Loucy (cell line): ENCODE results near the gene SPATA20.

ENCODE experiments used
- H2AFZ ChIP-seq: fragments of 200-600 bp; sonication (generic); 2 replicates; pipeline ENCODE4 v1.6.0; 2016; ENCODE audit warnings: antibody characterized with exemption, mild to moderate bottlenecking, low read length, moderate library complexity
- H3F3A ChIP-seq: fragments of 200-600 bp; 2 replicates; pipeline ENCODE4 v1.6.0; 2016; ENCODE audit warnings: antibody characterized with exemption, low read depth, mild to moderate bottlenecking
- H3K27me3 ChIP-seq: fragments of 200-600 bp; sonication (generic); 2 replicates; pipeline ENCODE4 v1.6.1; 2014; ENCODE audit warnings: low read length, mild to moderate bottlenecking; ENCODE audit not compliant: insufficient read depth, poor library complexity, severe bottlenecking
- H3K36me3 ChIP-seq: fragments of 200-600 bp; sonication (generic); 2 replicates; pipeline ENCODE4 v1.6.1; 2016; ENCODE audit warnings: low read length; ENCODE audit not compliant: insufficient read depth
- H3K4me1 ChIP-seq: fragments of 200-600 bp; sonication (generic); 2 replicates; pipeline ENCODE4 v1.5.1; 2014; ENCODE audit warnings: low read length, mild to moderate bottlenecking; ENCODE audit not compliant: insufficient read depth, poor library complexity, severe bottlenecking
- H3K4me2 ChIP-seq: fragments of 200-600 bp; sonication (generic); 2 replicates; pipeline ENCODE4 v1.6.0; 2014; ENCODE audit warnings: antibody characterized with exemption, low read length, low read depth, mild to moderate bottlenecking; ENCODE audit not compliant: poor library complexity, severe bottlenecking
- H3K4me3 ChIP-seq: fragments of 200-600 bp; sonication (generic); 2 replicates; pipeline ENCODE4 v1.5.1; 2014; ENCODE audit warnings: low read length, mild to moderate bottlenecking, mixed read lengths; ENCODE audit not compliant: poor library complexity, severe bottlenecking
- H3K79me2 ChIP-seq: fragments of 200-600 bp; sonication (generic); 2 replicates; pipeline ENCODE4 v1.6.1; 2014; ENCODE audit warnings: low read length; ENCODE audit not compliant: insufficient read depth
- H3K9ac ChIP-seq: fragments of 200-600 bp; sonication (generic); 2 replicates; pipeline ENCODE4 v1.6.0; 2014; ENCODE audit warnings: mild to moderate bottlenecking, low read depth, low read length, moderate library complexity; ENCODE audit not compliant: poor library complexity, severe bottlenecking
- H3K9me2 ChIP-seq: fragments of 200-600 bp; sonication (generic); replicated peaks from 2 replicates; pipeline ENCODE4 v1.6.1; 2016; ENCODE audit warnings: low read depth, low read length, mixed read lengths
- H3K9me3 ChIP-seq: fragments of 200-600 bp; sonication (generic); 2 replicates; pipeline ENCODE4 v1.6.1; 2014; ENCODE audit warnings: mild to moderate bottlenecking, antibody characterized with exemption, low read length, low read depth; ENCODE audit not compliant: insufficient read depth
- H4K20me1 ChIP-seq: fragments of 200-600 bp; sonication (generic); 2 replicates; pipeline ENCODE4 v1.6.0; 2014; ENCODE audit warnings: antibody characterized with exemption, low read length, mild to moderate bottlenecking; ENCODE audit not compliant: insufficient read depth, poor library complexity, severe bottlenecking
- EZH2phosphoT487 ChIP-seq: fragments of 200-600 bp; IDR thresholded peaks from 2 replicates; pipeline ENCODE4 v1.6.1; 2018; ENCODE audit warnings: antibody characterized with exemption, mild to moderate bottlenecking, moderate library complexity, borderline replicate concordance
- TF ChIP-seq, protein P1 (sequence below): fragments of 200-600 bp; sonication (generic); conservative IDR thresholded peaks from 2 replicates; pipeline ENCODE4 v1.5.1; 2014; ENCODE audit warnings: mild to moderate bottlenecking, antibody characterized with exemption, low read length

SPATA20 gene

DNA sequence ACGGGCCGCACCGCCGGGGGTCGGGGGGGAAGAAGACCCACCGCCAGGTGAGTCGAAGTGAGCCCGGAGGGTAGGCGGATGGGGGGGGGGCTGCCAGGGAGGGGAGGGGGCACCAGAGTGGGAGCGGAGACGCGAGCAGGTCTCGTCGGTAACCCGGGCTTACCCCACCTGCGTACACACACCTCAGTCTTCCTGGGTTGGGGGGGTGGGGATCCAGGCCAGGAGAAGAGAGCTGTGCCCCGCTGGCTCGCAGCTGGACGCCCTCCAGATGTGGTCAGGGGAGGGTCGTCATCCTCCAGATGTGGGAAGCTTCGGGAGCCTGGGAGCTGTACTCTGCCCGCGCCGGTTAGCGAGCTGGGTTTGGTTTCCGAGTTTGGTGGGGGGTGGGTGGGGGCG, 14.8 kb downstream of the SPATA20 start:
- Histone ChIP-seq H3K9ac (no peak overlapping the region), H3K4me3 (peak overlapping the region; percentile 66), H3K9me3 (no peaks in the 10 kb centered on the region)

DNA sequence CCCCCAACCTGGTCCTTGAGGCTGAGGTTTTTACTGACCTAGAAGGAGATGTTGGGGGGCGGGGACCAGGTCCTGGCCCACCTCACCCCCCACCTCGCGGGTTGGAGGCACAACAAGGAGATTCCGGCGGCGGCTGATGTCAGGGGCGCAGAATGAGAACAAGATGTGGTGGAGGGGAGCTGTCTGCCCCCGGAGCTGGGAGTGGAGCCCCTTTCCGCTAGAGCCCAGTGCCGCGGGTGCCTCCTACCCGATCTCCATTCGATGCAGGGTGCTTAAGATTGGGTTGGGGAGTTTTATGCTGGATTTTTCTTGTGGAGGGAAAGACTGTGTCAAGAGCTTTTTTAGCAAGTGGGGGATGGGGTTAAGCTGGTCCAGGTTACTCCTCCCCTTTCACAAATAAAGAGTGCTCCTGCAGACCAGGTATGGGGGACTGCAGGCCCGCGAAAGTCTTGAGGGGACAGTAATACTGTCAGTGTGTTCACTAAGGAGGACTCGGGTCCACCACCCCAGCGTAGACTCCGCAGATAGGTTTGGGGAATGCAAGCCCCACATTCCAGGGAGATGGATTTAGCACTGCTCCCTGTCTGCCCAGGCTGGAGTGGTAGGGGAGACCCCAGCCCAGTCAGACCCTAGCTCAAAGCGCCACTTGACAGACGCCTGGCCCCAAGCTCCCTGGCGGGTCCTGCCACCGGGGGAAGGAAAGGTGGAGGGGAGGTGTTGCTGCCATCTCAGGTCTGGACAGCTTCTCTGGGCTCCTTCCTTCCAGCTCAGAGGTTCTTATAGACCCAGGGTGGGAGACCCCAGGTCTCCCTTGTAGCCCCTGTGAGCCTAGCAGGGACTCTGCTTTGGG, 15.5 kb downstream of the SPATA20 start:
- Histone ChIP-seq H3K9me3 (no peaks in the 10 kb centered on the region), H2AFZ (no peak overlapping the region), H3K4me1 (peaks cover 10% of the 10 kb centered on the region), H3K36me3 (no peaks in the 10 kb centered on the region), H3K4me3 (peak overlapping the region; percentile 24), H3F3A (no peaks in the 10 kb centered on the region), H4K20me1 (no peaks in the 10 kb centered on the region), H3K79me2 (no peaks in the 10 kb centered on the region), H3K9me2 (no peaks in the 10 kb centered on the region), H3K4me2 (no peak overlapping the region), H3K27me3 (peaks cover 21% of the 10 kb centered on the region), H3K9ac (no peak overlapping the region)
- TF ChIP-seq, protein P1, sequence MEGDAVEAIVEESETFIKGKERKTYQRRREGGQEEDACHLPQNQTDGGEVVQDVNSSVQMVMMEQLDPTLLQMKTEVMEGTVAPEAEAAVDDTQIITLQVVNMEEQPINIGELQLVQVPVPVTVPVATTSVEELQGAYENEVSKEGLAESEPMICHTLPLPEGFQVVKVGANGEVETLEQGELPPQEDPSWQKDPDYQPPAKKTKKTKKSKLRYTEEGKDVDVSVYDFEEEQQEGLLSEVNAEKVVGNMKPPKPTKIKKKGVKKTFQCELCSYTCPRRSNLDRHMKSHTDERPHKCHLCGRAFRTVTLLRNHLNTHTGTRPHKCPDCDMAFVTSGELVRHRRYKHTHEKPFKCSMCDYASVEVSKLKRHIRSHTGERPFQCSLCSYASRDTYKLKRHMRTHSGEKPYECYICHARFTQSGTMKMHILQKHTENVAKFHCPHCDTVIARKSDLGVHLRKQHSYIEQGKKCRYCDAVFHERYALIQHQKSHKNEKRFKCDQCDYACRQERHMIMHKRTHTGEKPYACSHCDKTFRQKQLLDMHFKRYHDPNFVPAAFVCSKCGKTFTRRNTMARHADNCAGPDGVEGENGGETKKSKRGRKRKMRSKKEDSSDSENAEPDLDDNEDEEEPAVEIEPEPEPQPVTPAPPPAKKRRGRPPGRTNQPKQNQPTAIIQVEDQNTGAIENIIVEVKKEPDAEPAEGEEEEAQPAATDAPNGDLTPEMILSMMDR: no peak
- no peak for TF ChIP-seq EZH2phosphoT487

More for the DNA sequence above, 14.8 kb downstream of the SPATA20 start:
- no peak overlapping the region for H2AFZ ChIP-seq
- TF ChIP-seq, protein P1: no peak
- TF ChIP-seq EZH2phosphoT487: no peak
- H3K4me2 ChIP-seq: peak overlapping the region; percentile 87
- H3K79me2 ChIP-seq: no peaks in the 10 kb centered on the region
- no peaks in the 10 kb centered on the region for H3K36me3 ChIP-seq
- no peaks in the 10 kb centered on the region for H3F3A ChIP-seq
- H3K4me1 ChIP-seq: peaks cover 10% of the 10 kb centered on the region
- H4K20me1 ChIP-seq: no peaks in the 10 kb centered on the region
- peaks cover 21% of the 10 kb centered on the region for H3K27me3 ChIP-seq
- H3K9me2 ChIP-seq: no peaks in the 10 kb centered on the region

DNA sequence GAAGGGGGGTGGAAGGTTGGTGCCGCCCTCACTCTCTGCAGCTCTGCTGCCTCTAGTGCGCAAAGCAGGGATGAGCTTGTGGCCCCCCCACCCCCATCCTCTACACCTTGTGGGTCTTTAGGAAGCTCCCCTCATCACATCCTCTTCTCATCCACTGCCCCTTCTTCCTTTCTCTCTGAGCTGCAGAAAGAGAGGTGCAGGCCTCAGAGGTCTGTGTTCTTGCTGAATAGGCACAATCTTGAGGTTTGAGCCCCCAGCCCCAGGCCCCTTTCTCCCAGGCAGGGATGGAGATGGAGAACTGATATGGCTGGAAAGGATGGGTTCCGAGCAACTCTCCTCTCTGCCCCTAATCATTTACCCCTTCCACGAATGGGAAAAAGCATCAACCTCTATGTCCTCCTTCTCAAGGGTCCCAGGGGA, 16.1 kb downstream of the SPATA20 start:
- TF ChIP-seq, protein P1: peak; percentile 33; the same call in 1 of the 2 replicates
- TF ChIP-seq EZH2phosphoT487: no peak
- Histone ChIP-seq H3K9me2 (no peaks in the 10 kb centered on the region), H3K4me2 (no peak overlapping the region)

More for the DNA sequence above, 16.1 kb downstream of the SPATA20 start:
- H2AFZ ChIP-seq: no peak overlapping the region
- no peaks in the 10 kb centered on the region for H3F3A ChIP-seq
- no peaks in the 10 kb centered on the region for H4K20me1 ChIP-seq
- no peaks in the 10 kb centered on the region for H3K36me3 ChIP-seq
- peaks cover 21% of the 10 kb centered on the region for H3K27me3 ChIP-seq
- no peaks in the 10 kb centered on the region for H3K9me3 ChIP-seq
- peaks cover 10% of the 10 kb centered on the region for H3K4me1 ChIP-seq
- H3K4me3 ChIP-seq: no peak overlapping the region
- H3K79me2 ChIP-seq: no peaks in the 10 kb centered on the region
- H3K9ac ChIP-seq: no peak overlapping the region
